ENCODE data around the gene RRP15.
A peak's percentile ranks its signal among the peaks of the same experiment; 100 is the strongest.

RRP15 gene

DNA sequence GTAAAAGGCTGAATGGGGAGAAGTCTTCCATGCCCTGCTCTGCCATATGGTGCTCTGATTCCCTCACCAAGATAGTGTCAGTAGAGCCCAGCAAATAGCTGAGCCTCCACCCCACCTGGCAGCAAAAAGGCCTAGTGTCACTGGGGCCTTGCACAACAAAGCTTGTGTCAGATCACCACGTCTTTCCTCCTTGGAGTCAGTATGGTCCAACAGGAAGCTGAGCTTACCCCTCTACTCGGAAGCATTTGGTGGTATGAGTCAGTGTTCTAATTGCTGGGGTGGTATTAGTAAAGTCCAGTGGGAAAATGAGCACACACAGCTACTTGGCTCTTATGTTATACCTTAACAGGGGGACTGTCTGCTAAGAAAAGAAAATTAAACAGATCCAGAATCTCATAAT is 18.7 kb upstream of the RRP15 start:
- DNase-seq (ENCODE audit: low read depth in 1 of 2, low spot score in 1 of 2): no peak
- in situ Hi-C loops (cut with HindIII; ENCODE audit: low pct_unique_long_range_greater_than_20kb, low sequenced_read_pairs): no loop called here
- TF ChIP-seq JUND (IDR thresholded peaks at IDR 0.05; ENCODE audit: low read depth): no peak

DNA sequence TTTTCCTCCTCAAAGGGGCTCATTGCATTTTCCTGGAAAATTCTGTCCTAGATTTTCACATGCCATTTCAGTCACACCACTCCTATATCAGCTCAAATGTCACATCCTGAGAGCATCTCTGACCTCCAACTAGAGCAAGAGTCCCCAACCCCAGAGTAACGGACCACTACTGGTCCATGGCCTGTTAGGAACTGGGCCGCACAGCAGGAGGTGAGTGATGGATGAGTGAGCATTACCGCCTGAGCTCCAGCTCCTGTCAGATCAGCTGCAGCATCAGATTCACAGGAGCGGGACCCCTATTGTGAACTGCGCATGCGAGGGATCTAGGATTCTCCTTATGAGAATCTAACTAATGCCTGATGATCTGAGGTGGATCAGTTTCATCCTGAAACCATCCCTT is 12.7 kb upstream of the RRP15 start:
- in situ Hi-C loops (cut with HindIII; ENCODE audit: low pct_unique_long_range_greater_than_20kb, low sequenced_read_pairs): no loop called here
- no peak for TF ChIP-seq JUND (IDR thresholded peaks at IDR 0.05; ENCODE audit: low read depth)
- DNase-seq (ENCODE audit: low read depth in 1 of 2, low spot score in 1 of 2): no peak

DNA sequence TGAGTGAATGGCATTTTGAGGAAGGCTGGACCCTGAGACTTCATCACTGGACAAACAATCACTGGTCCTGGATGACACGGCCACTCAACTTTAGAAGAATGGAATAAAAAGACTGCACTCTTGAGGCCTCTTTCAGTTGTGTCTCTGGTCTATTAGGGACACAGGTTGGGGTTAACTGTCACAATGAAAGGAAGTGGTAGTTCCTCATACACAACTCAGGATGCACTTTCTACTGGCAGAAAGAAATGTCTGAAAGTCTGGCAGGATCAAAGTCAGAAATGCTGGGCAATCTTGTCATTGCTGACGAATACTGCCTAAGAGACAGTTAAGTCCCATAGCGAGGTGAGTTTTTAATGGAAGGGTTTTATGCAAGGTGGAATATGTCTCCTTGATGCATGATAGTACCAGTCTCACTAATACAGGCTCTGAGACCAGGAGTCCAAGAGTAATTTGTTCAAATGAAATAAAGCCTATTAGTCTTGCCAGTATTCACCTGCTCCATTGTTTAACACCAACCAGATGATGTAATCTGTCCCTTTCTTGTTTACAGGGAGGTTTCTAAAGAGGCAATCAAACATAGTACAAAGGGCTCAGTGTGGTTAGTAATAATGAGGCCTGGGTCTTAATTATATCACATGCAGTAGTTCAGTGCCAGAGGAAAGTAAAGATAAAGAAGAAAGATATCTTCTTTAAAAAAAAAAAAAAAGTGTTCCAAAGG is 11.2 kb upstream of the RRP15 start:
- DNase-seq (ENCODE audit: low read depth in 1 of 2, low spot score in 1 of 2): no peak
- in situ Hi-C loops (cut with HindIII; ENCODE audit: low pct_unique_long_range_greater_than_20kb, low sequenced_read_pairs): no loop called here
- no peak for TF ChIP-seq JUND (IDR thresholded peaks at IDR 0.05; ENCODE audit: low read depth)

DNA sequence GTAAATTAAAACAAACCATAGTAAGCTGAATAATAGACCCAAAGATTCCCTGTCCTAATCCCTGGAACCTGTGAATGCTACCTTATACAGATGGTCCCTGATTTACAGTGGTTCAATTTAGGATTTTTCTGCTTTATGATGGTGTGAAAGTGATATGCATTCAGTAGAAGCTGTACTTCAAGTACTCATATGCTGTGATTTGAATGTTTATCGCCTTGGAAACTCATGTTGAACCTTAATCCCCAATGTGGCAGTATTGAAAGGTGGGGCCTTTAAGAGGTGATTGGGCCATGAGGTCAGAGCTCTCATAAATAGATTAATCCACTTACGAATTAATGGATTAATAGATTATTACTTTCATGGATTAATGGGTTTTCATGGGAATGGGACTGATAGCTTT is 10.6 kb upstream of the RRP15 start:
- in situ Hi-C loops (cut with HindIII; ENCODE audit: low pct_unique_long_range_greater_than_20kb, low sequenced_read_pairs): no loop called here
- no peak for DNase-seq (ENCODE audit: low read depth in 1 of 2, low spot score in 1 of 2)
- TF ChIP-seq JUND (IDR thresholded peaks at IDR 0.05; ENCODE audit: low read depth): no peak

DNA sequence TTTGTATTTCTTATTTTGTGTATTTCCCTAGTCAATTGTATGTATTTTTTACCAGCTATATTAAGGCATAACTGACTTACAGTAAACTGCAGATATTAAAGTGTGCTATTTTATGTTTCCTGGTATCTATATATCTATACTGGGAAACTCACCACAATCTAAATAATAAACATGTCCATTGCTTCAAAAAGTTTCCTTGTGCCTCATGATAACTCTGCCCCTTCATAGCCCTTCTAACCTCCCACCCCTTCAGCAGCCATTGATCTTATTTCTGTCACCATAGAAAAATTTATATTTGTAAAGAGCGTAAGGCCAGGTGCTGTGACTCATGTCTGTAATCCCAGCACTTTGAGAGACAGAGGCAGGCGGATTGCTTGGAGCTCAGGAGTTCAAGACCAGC is 9.3 kb upstream of the RRP15 start:
- TF ChIP-seq JUND (IDR thresholded peaks at IDR 0.05; ENCODE audit: low read depth): no peak
- DNase-seq (ENCODE audit: low read depth in 1 of 2, low spot score in 1 of 2): no peak
- in situ Hi-C loops (cut with HindIII; ENCODE audit: low pct_unique_long_range_greater_than_20kb, low sequenced_read_pairs): no loop called here

DNA sequence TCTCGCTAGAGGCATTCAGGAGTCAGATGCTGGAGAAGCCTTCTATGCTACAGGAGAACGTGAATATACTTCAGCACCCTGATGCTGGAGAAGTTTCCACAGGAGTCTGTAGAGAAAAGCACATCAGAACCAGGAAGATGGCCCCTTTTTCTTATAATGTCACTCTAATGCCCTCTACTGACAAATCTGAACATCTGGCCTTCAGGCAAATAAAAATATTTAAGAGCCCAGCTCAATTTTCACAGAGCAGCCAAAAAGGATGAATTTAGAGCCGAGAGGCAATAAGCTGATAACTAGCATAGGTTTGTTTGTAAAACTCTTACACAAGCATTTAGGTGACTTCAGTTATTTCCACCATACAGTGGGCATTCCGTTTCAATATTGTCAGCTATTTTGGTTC is 3.8 kb upstream of the RRP15 start:
- DNase-seq (ENCODE audit: low read depth in 1 of 2, low spot score in 1 of 2): peak in 1 of 2 experiments; percentile 32
- no peak for TF ChIP-seq JUND (IDR thresholded peaks at IDR 0.05; ENCODE audit: low read depth)
- in situ Hi-C loops (cut with HindIII; ENCODE audit: low pct_unique_long_range_greater_than_20kb, low sequenced_read_pairs): no loop called here

DNA sequence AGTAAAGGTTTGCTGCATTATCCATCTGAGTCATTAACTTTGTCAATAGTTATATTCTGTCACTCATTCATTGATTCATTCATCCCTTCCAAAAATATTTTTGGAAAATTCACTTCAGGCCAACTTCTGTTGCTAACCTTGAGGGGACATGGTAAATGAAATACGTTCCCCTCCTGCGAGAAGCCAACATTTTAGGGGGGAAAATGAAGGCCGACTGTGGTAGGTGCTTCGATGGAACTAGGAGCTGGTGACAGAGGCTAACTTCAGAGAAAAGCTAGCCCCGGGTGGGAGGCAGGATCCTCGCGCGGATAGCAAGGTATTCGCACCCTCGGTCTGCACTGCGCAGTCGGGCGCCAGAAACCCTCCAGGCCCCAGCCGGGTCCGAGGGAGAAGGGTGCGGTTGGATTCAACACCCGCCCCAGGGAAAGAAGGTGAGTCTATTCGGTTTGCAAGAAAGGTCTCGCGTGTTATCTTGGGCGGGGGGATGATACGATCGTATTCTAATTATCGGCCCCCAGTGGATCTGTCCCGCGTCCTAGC is 646 bp upstream of the RRP15 start:
- DNase-seq (ENCODE audit: low read depth in 1 of 2, low spot score in 1 of 2): no peak
- no peak for TF ChIP-seq JUND (IDR thresholded peaks at IDR 0.05; ENCODE audit: low read depth)
- in situ Hi-C loops (cut with HindIII; ENCODE audit: low pct_unique_long_range_greater_than_20kb, low sequenced_read_pairs): no loop called here

DNA sequence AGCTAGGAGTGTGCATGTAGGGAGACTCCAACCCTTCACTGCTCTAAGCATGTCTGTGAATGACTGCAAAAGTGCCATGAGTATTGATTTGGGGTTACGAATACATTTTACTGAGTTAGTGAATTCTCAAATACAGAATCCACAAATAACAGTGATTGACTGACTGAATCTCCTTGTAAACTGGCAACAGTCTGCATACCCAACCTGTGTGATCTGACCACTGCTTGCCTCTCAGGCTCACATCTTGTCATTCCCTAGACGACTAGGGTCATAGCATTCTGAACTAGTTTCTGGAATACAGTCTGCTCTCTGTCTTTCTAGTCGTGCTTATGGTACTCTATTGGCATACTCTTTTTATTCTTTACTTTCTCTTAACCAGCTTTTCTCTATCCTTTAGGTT is 7.4 kb downstream of the RRP15 start:
- no peak for TF ChIP-seq JUND (IDR thresholded peaks at IDR 0.05; ENCODE audit: low read depth)
- no peak for DNase-seq (ENCODE audit: low read depth in 1 of 2, low spot score in 1 of 2)
- in situ Hi-C loops (cut with HindIII; ENCODE audit: low pct_unique_long_range_greater_than_20kb, low sequenced_read_pairs): no loop called here

DNA sequence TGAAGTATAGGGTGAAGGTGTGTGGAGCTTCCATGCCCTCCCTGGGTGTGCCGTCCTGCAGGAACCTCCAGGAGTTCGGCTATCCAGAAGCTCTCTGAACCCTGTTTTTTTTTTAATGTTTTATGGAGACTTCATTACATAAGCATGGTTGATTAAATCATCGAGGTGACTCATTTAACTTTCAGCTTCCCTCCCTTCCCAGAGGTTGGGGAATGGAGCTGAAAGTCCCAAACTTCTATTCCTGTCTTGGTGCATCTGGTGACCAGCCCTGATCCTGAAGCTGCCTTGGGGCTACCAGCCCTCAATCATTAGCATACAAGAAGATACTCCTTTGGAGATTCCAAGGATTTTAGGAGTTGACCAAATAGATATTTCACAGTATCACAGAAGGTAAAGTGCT is 9.5 kb downstream of the RRP15 start:
- no peak for TF ChIP-seq JUND (IDR thresholded peaks at IDR 0.05; ENCODE audit: low read depth)
- no peak for DNase-seq (ENCODE audit: low read depth in 1 of 2, low spot score in 1 of 2)
- in situ Hi-C loops (cut with HindIII; ENCODE audit: low pct_unique_long_range_greater_than_20kb, low sequenced_read_pairs): no loop called here

DNA sequence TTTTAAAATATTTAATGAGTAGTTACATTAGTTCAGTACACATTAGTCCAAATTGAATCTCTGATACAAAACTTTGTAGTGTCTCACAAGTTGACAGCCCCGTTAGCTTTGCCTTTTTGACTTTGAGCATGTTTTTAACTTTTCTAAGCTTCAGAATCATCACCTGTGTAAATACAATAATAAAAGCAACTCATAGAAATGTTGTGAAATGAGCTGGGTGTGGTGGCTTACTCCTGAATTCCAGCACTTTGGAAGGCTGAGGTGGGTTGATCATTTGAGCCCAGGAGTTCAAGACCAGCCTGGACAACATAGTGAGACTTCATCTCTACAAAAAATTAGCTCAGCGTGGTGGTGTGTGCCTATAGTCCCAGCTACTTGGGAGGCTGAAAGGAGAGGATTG is 11.1 kb downstream of the RRP15 start:
- TF ChIP-seq JUND (IDR thresholded peaks at IDR 0.05; ENCODE audit: low read depth): no peak
- in situ Hi-C loops (cut with HindIII; ENCODE audit: low pct_unique_long_range_greater_than_20kb, low sequenced_read_pairs): no loop called here
- no peak for DNase-seq (ENCODE audit: low read depth in 1 of 2, low spot score in 1 of 2)

DNA sequence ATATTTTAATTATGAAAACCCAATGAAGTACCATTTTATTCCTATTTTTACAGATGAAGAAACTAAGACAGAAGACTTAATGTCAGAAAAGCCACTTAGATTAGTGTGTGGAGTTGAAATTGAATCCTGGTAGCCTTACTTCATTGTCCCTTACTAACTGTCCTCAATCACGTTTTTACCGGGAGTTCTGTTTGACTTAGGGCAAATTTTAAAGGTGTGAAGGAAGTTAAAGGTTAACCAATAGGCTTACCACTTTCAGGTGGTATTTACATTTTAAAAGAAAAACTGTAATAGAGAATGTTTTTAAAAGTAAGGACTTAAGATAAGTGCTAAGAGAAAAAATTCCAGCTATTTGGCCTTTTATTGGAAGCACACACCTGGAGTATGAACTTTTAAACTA is 12.4 kb downstream of the RRP15 start:
- in situ Hi-C loops (cut with HindIII; ENCODE audit: low pct_unique_long_range_greater_than_20kb, low sequenced_read_pairs): no loop called here
- no peak for TF ChIP-seq JUND (IDR thresholded peaks at IDR 0.05; ENCODE audit: low read depth)

DNA sequence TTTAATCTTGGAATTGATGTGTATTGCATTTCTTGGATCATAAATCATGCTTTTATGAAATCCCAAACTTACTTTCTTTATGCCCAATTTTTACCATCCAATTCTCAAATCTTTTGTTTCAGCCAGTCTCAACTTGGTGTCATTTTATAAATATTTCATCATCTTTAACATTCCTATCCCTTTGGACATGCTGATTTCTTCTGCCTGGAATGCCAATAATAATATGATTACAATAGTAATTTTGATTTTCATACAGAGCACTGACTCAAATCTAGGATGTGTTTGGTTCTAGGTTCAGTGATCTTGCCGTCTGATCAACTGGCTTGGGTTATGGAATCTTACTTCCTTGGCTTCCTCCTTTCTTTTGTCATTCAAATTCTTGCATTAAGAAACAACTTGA is 12.8 kb downstream of the RRP15 start:
- TF ChIP-seq JUND (IDR thresholded peaks at IDR 0.05; ENCODE audit: low read depth): no peak
- no peak for DNase-seq (ENCODE audit: low read depth in 1 of 2, low spot score in 1 of 2)
- in situ Hi-C loops (cut with HindIII; ENCODE audit: low pct_unique_long_range_greater_than_20kb, low sequenced_read_pairs): no loop called here

More for the DNA sequence above, 12.4 kb downstream of the RRP15 start:
- DNase-seq (ENCODE audit: low read depth in 1 of 2, low spot score in 1 of 2): no peak

DNA sequence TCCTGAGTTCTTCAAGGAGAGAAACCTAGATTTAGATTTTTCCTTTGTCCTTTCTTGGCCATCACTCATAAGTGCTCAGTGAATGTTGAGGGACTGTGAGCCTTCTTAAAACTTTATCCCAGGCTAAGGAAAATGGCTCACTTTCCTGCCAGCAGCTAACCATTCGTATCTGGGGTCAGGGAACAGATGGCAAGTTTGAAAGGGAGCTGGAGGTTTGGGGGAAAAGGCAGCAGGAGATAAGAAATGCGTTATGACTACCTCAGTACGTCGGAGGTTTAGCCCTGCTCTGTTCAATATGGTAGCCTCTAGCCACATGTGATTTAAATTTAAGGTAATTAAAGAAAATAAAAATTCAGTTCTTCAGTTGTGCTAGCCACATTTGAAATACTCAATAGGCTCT is 13.3 kb downstream of the RRP15 start:
- in situ Hi-C loops (cut with HindIII; ENCODE audit: low pct_unique_long_range_greater_than_20kb, low sequenced_read_pairs): no loop called here
- TF ChIP-seq JUND (IDR thresholded peaks at IDR 0.05; ENCODE audit: low read depth): no peak
- no peak for DNase-seq (ENCODE audit: low read depth in 1 of 2, low spot score in 1 of 2)

DNA sequence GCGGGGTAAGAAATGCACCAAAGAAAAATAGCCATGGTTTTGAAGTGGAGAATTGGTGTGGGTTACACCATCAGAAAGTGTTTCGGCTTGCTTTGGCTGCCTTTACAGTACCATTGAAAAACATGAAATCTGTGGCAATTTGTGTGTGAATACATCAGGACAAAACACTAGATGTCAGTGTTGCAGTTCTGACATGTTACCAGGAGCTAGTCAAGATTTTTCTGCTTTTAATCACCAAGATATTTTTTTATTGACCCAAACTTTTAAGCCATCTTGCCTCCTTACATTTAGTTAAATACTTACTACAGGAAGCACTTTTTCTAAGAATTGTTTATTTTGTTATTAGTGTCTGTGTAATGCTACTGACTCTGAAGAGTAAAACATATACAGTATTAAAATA is 14.3 kb downstream of the RRP15 start:
- TF ChIP-seq JUND (IDR thresholded peaks at IDR 0.05; ENCODE audit: low read depth): no peak
- peak in 1 of 2 experiments; percentile 57 for DNase-seq (ENCODE audit: low read depth in 1 of 2, low spot score in 1 of 2)
- in situ Hi-C loops (cut with HindIII; ENCODE audit: low pct_unique_long_range_greater_than_20kb, low sequenced_read_pairs): no loop called here

Measured in T47D (cell line).